GM12891 (cell line): Measurements from ENCODE around the gene ZNF444.
"Not testable (repeated sequence)": the region's sequence is repeated elsewhere in the genome, so short reads cannot be mapped to it uniquely, and the experiment has no call there.

ENCODE experiments used
- DNase-seq: peaks from one replicate; pipeline ENCODE4 v3.0.0; 2011; ENCODE audit warnings: low spot score; ENCODE audit not compliant: insufficient read length
- FAIRE-seq: peaks from 2 replicates; lab custom pipeline; 2011; peaks lifted over from hg19 to GRCh38; lab: Jason Lieb, UNC
- PAX5 ChIP-seq: IDR thresholded peaks from 2 replicates; pipeline ENCODE4 v1.6.1; 2011; ENCODE audit warnings: low read length, moderate library complexity, mild to moderate bottlenecking; ENCODE audit not compliant: insufficient read depth, severe bottlenecking
- POLR2A ChIP-seq: IDR thresholded peaks from 2 replicates; pipeline ENCODE4 v1.6.1; 2011; ENCODE audit warnings: low read depth, low read length, control low read depth
- POLR2AphosphoS5 ChIP-seq: IDR thresholded peaks from 2 replicates; pipeline ENCODE4 v1.6.1; 2011; ENCODE audit warnings: low read depth, low read length, control low read depth
- POU2F2 ChIP-seq: IDR thresholded peaks from 2 replicates; pipeline ENCODE4 v1.6.1; 2011; ENCODE audit warnings: low read depth, mild to moderate bottlenecking, control low read depth, low read length, moderate library complexity
- SPI1 ChIP-seq: IDR thresholded peaks from 2 replicates; pipeline ENCODE4 v1.6.1; 2011; ENCODE audit warnings: low read depth, low read length, control low read depth
- TAF1 ChIP-seq: IDR thresholded peaks from 2 replicates; pipeline ENCODE4 v1.6.1; 2011; ENCODE audit warnings: low read depth, low read length, control low read depth

The ZNF444 gene

DNA sequence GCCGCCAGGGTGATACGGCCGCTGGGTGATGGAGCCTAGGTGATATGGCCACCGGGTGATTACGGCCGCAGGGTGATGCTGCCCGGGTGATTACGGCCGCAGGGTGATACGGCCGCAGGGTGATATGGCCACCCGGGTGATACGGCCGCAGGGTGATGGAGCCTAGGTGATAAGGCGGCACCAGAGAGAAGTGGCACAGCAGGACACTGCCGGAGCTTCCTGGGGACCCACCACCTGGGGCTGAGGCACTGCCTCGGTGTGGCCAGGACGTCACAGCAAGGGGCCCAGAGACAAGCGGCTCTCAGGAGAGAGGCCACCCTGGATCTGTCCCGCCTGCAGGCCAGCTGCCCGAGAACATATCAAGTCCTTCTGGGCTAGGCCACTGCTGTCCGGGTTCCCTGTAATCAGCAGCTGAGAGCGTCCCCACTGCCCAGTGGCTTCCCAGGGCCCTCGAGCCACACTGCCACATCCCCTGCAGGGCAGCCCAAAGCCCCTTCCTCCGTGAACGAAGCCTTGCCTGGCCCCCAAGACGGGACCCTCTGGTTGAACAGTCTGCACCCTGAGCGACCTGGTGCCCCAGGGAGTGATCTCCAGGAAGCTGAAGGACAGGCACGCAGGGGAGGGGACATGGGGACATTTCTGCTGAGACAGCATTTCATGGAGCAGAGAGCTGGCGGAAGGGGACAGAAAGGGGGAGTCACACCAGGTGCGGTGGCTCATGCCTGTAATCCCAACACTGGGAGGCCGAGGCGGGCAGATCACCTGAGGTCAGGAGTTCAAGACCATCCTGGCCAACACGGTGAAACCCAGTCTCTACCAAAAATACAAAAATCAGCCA lies 42.1 kb upstream of the ZNF444 start:
- no peak for FAIRE-seq
- no peak for DNase-seq
- no peak for TF ChIP-seq TAF1
- TF ChIP-seq SPI1 = no peak
- TF ChIP-seq POLR2A = no peak
- no peak for TF ChIP-seq POLR2AphosphoS5
- no peak for TF ChIP-seq PAX5
- no peak for TF ChIP-seq POU2F2

DNA sequence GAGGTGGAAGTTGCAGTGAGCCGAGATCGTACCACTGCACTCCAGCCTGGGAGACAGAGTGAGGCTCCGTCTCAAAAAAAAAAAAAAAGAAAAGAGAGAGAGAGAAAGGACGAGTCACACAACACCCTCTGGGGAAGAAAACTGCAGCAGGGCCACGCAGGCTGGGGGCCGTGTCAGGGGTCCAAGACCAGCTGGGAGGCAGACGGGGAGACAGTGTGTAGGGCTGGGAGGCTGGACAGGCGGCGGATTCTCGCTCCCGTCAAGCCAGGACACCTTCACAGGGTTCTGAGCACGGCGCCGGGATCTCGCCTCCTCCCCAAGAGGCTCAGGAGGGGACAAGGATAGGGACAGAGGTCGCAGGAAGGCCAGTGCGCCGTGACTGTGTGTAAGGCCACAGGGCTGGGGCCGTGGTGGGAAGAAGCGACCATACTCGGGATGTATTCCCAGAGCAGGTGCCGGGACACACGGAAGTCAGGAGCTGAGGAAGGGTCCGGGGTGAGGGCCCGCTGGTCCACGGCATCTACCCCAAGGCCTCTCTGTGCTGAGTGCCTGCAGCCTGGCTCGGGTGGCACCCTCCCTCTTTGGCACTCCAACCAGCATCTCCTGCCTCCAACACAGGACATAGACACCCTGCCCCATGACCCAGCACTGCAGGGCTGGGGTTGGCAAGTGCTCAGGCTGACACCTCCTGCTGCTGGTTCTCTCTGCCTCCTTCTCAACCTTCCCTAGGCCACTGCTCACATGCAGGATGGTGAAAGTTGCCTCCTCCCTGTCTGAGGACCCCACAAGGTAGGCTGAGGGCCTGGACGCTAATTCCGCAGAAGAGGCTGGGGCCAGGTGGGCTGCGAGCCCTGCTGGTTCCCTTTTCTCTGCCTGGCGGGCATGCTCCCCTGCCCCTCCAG lies 41.2 kb upstream of the ZNF444 start:
- TF ChIP-seq TAF1 = no peak
- DNase-seq (no peak), FAIRE-seq (no peak)

DNA sequence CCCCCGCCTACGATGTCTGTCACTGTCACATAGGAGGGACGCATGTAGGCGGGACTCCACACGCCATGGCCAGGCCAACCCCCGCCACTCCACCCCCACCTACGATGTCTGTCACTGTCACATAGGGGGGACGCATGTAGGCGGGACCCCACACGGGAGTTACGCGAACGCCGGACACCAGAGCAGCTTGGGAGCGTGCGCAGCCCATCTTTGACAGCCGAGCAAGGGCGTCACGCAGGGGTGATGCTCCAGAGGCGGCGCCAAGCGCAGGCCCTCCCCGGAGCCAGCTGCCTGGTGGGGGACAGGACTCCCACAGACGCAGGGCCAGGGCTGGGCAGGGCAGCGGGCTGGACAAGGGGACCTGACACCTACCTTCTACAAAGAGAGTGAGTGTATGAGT lies 40.0 kb upstream of the ZNF444 start:
- DNase-seq (no peak), FAIRE-seq (no peak)
- TF ChIP-seq POU2F2 = no peak
- no peak for TF ChIP-seq SPI1
- no peak for TF ChIP-seq PAX5
- TF ChIP-seq POLR2AphosphoS5 = no peak; the same call in 1 of the 2 replicates
- TF ChIP-seq POLR2A = no peak
- TF ChIP-seq TAF1 = no peak

DNA sequence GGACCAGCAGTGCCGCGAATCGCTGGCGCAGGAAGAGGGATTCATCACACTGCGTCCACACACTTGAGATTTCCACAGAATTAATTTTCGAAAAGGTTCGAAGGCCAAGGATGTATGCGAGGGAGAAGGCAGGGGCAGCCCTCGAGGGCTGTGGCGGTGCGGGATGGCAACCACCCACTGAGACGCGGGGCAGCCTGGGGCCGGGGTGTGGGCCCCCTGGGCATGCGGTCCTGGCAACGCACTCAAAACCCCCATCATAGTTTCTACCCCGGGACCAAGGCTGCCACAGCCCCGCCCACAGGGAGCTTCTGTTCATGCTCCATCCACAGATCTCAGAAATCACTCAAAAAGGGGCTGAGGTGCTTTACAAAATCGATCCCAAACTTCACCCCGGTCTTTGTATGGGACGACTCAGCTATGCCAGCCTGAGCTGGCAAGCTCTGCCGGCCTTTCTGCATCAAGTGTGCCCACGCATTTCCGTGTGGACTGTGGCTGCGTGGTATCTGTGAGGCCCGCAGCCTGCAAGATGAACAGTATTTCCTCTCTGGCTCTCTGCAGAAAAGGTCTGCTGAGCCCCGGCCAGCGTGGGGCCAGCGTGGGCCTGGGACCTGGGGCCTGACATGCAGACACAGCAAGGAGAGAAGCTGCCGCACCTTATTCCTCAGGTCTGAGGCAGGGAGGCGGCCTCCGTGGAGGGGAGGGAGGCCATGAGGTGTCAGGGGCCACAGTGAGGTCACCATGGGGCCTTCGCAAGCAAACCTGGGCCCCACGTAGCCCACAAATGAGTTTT lies 39.1 kb upstream of the ZNF444 start:
- FAIRE-seq (no peak), DNase-seq (no peak)
- TF ChIP-seq POLR2A = no peak
- no peak for TF ChIP-seq SPI1
- no peak for TF ChIP-seq TAF1
- no peak for TF ChIP-seq POLR2AphosphoS5
- TF ChIP-seq POU2F2 = no peak
- TF ChIP-seq PAX5 = no peak

DNA sequence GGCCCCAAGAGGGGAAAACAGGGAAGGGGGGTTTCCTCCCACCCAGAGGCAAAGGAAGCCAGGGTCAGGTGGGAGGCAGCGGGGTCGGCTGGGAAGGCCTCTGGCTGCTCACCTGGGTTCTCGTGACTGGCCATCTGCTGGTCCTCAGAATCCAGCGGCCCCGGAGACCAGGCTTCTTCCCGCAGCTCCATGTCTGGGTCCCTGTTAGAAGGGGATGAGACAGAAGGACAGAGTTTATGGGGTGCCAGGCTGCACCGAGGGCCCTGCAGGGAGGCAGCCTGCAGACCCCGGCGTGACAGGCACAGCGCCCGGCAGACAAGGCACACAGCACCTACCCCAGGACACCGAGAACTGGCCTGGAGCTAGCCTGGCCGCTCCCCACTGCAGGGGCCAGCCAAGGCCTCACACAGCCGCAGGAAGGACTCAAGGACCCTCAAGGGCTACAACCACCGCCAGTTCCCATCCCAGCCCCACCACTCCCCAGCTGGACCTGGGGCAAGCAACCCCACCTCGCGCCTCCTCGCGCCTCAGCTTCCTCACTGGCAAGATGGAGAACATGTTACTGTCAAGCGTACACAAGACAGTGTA lies 38.0 kb upstream of the ZNF444 start:
- TF ChIP-seq POLR2A = no peak
- TF ChIP-seq POLR2AphosphoS5 = no peak
- no peak for TF ChIP-seq SPI1
- TF ChIP-seq POU2F2 = no peak
- TF ChIP-seq PAX5 = no peak
- no peak for TF ChIP-seq TAF1
- FAIRE-seq (no peak), DNase-seq (no peak)

DNA sequence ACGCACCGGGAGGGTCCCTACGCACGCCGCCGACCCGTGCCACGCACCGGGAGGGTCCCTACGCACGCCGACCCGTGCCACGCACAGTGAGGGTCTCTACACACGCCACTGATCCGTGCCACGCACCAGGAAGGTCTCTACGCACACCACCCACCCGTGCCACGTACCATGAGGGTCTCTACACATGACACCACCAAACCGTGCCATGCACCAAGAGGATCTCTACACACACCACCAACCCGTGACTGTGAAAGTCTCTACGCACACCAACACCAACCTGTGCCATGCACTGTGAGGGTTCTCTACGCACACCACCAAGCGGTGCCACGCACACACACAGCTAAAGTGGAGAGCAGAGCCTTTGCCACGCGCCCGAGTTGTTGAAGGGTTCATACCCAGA lies 36.7 kb upstream of the ZNF444 start:
- TF ChIP-seq SPI1 = no peak
- no peak for TF ChIP-seq TAF1
- no peak for TF ChIP-seq POLR2AphosphoS5
- no peak for TF ChIP-seq POU2F2
- TF ChIP-seq PAX5 = no peak
- no peak for TF ChIP-seq POLR2A
- peak; percentile 51 for FAIRE-seq

DNA sequence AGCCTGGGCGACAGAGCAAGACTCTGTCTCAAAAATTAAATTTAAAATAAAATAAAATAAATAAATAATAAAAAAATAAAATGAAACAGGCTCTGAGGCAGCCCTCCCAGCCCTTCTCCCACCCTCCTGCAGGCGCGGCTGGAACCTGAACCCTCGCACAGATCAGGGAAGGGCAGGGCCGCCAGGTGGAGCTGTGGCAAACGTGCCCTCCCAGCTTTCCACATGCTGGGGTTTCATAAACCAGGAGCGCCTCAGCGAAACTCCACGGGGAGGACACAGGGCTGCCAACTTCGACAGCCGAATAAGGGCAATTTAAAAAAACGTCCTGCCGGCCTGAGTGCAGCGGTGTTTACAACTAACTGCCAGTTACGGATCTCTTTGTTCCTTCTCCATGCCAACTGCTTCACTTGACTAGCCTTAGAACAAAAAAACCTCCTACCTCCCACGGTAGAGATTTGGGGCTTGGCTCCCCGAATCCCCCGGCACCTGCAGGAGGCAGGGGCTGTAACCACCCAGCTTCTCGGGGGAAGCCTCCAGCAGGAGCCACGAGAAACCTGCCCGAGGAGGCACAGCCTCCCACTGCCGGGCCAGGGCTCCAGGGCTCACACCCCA lies 35.9 kb upstream of the ZNF444 start:
- no peak for TF ChIP-seq POLR2A
- no peak for TF ChIP-seq PAX5
- TF ChIP-seq SPI1 = no peak
- no peak for TF ChIP-seq POLR2AphosphoS5
- no peak for TF ChIP-seq TAF1
- TF ChIP-seq POU2F2 = no peak
- FAIRE-seq (peak; percentile 80), DNase-seq (peak; percentile 56)

More for the DNA sequence above, 36.7 kb upstream of the ZNF444 start:
- DNase-seq = no peak

DNA sequence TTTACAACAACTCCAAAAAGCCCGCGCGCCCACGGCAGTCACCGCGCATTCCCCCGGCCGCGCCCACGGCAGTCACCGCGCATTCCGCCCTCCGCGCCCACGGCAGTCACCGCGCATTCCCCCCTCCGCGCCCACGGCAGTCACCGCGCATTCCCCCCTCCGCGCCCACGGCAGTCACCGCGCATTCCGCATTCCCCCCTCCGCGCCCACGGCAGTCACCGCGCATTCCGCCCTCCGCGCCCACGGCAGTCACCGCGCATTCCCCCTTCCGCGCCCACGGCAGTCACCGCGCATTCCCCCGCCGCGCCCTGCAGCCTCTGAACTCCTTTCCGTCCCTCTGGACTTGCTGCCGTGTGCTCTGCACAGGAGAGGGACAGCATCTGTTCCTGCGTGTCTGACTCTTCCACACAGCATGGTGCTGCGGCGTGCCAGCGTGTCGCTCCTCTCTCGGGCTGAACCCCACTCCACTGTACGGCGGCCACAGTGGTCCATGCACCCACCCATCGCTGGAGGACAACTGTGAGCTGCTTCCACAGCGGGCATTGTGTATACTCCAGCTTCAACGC lies 35.2 kb upstream of the ZNF444 start:
- FAIRE-seq, DNase-seq: not testable (repeated sequence)

DNA sequence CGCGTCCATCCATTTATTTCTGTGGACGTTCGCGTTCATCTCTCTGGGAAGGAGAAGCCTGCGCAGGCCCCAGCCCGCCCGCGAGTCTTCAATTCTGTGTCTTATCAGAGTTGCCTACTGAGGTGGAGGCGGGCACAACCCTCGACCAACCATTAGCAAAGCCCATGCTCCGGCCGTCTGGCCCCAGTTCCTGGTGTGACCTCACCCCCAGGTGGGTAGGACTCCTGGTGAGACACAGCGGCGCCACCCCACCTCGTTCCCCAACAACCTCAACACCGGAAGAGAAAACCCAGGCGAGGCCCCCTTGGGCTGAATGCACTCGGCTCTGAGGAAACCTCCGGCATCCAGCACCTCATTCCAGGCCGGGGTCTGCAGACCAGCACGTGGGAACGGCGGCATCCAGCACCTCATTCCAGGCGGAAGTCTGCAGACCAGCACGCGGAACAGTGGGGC lies 34.7 kb upstream of the ZNF444 start:
- DNase-seq (no peak), FAIRE-seq (no peak)
- TF ChIP-seq POU2F2 (no peak), TAF1 (no peak), POLR2A (no peak)
